Skeletal muscle tissue (tissue), 4 donors: ENCODE data around the gene PLCB4. TPM values are rescaled to one million over a fixed set of nuclear protein-coding genes. Genes with fewer than 3 reads are reported as not detected.

Source experiments
- H3K27ac ChIP-seq: one replicate; pipeline ENCODE4 v1.7.0; 2013; ENCODE audit warnings: mild to moderate bottlenecking, low read depth, low read length, inconsistent platforms
- H3K27me3 ChIP-seq, 3 donors: one replicate each; pipeline ENCODE4 v1.7.0; 2013; ENCODE audit warnings: low read length in 3 of 3; ENCODE audit not compliant: control insufficient read depth in 3 of 3, insufficient read depth in 3 of 3
- H3K36me3 ChIP-seq, 3 donors: one replicate each; pipeline ENCODE4 v1.7.0; 2013; ENCODE audit warnings: low read length in 3 of 3; ENCODE audit not compliant: control insufficient read depth in 3 of 3, insufficient read depth in 3 of 3
- H3K4me1 ChIP-seq, 3 donors: one replicate each; pipeline ENCODE4 v1.7.0; 2013; ENCODE audit warnings: low read length in 3 of 3, mild to moderate bottlenecking in 3 of 3; ENCODE audit not compliant: control insufficient read depth in 3 of 3, insufficient read depth in 3 of 3
- H3K4me3 ChIP-seq, 3 donors: one replicate each; pipeline ENCODE4 v1.7.0; 2013; ENCODE audit warnings: low read length in 3 of 3
- H3K9ac ChIP-seq, 3 donors: one replicate each; pipeline ENCODE4 v1.7.0; 2013; ENCODE audit warnings: low read length in 3 of 3, mild to moderate bottlenecking in 3 of 3, moderate library complexity in 2 of 3, low read depth in 1 of 3
- H3K9me3 ChIP-seq, 3 donors: one replicate each; pipeline ENCODE4 v1.7.0; 2013; ENCODE audit warnings: low read length in 3 of 3; ENCODE audit not compliant: control insufficient read depth in 3 of 3
- total RNA-seq: library from RNA; depleted of rRNA; stranded (reverse); fragments of >200 nt; gene quantifications from one replicate; pipeline ENCODE4 v1.2.3, GENCODE V29; 2014
- donor health status: Osteomylitis.

The PLCB4 gene
- total RNA-seq, 1 donor from 2014 or later, result 6.3 TPM

DNA sequence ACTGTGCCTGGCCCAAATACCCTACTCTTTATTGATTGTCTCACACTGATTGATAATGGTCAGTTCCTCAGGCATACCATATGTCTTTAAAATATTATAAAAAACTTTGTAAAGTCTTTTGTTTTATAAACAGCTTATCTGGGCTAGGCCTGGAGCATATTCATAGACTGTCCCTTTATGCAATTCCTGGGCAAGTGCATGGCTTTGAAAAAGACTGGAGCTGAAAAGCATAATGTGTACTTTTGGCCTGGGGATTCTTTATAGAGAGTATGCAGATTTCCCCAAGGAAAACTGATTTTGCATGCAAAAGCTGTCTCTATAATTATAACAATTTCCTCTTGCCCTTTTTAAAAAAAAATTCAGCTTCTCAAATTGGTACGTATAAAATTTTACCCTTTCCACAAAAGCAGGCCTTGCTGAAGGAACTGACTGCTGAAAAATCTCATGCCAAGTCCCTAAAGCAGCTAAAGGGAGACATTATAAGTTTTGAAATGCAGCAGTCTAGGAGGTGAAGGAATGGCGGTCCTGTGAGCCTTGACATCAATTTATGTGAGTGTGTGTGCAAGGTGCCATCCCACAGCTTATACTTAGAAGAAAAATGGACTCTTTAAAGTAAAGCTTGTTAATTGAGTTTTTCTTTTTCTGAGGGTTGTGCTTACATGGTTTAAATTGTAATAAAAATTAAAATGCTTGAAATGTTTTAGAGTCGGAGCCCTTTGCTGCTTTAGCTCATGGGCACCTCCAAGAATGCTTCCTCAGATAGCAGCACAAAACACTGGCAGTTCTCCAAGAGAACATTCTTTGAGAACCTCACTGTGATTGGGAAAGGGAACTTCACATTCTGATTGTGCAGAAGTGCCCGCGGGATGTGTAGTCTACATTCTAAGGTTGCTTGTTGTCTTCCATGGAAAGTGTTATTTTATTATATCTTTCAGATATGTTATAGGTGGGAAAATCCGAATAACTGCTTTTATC is 43.9 kb downstream of the PLCB4 start:
- Histone ChIP-seq H3K4me1 (peaks cover 0 to 4% (median 0%) of the 10 kb centered on the region in 3 donors), H3K27ac (no peak overlapping the region)

DNA sequence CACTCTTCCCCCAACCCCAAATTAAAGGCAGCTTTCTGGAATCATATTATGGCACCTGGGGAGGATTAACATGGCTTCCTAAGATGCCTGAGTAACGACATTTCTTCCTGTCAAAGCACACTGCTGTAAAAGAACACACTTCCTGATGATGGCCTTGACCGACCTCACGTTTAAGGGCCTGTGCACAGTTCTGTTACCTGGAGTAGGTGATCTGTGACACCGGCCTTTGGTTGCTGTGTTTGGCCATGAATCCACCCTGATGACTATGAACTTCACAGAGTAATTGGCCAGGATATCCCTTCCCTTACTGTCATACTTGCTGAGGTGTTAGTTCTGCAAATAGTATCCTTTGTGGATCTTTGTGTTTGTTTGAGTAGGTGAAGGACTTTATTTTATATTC is 45.8 kb downstream of the PLCB4 start:
- Histone ChIP-seq H3K4me3 (no peak overlapping the region), H3K9ac (no peak overlapping the region), H3K4me1 (peaks cover 0 to 4% (median 0%) of the 10 kb centered on the region in 3 donors), H3K27me3 (no peaks in the 10 kb centered on the region), H3K9me3 (no peaks in the 10 kb centered on the region), H3K36me3 (no peaks in the 10 kb centered on the region), H3K27ac (no peak overlapping the region)

More for the DNA sequence above, 43.9 kb downstream of the PLCB4 start:
- H3K4me3 ChIP-seq, result no peak overlapping the region
- no peaks in the 10 kb centered on the region for H3K9me3 ChIP-seq
- H3K9ac ChIP-seq, result no peak overlapping the region
- no peaks in the 10 kb centered on the region for H3K27me3 ChIP-seq
- no peaks in the 10 kb centered on the region for H3K36me3 ChIP-seq

DNA sequence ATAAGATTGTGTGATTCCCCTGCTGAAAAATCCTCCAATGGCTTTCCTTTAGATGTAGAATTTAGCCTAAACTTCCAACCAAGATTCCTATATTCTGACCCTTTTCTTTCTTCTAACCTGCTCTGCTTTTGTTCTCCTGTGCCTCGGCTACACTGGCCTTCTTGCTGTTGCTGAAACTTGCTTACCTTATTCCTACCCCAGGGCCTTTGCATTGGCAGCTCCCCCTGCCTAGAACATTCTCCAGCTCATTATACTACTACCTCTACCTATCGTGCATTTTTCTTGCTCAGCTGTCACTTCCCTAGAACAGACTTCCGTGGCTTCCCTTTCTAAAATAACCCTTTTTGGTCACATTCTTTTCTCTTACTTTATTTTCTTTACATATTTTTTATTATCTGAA is 48.7 kb downstream of the PLCB4 start:
- peaks cover 0 to 2% (median 0%) of the 10 kb centered on the region in 3 donors for H3K4me1 ChIP-seq
- no peak overlapping the region for H3K4me3 ChIP-seq
- H3K9ac ChIP-seq, result no peak overlapping the region
- no peaks in the 10 kb centered on the region for H3K36me3 ChIP-seq
- H3K27me3 ChIP-seq, result no peaks in the 10 kb centered on the region
- no peaks in the 10 kb centered on the region for H3K9me3 ChIP-seq
- no peak overlapping the region for H3K27ac ChIP-seq

DNA sequence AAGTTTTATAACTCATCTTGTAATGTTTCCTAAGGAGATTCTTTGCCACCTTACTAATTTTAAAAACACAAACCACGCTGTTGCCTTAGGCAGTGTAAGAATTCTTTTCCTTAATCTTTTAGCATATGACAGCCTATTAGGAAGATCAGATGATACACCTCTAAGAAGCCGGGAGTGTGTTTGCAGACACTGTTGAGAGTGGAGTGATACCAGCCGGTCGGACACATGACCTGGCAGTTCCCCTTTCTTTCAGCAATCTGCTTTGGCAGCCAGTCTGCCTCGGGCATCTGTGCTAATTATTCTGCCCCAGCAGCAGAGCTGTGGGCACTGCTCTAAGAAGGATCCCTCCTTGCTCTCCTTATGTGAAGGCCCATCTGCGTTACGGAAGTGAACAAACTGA is 50.9 kb downstream of the PLCB4 start:
- Histone ChIP-seq H3K4me3 (no peak overlapping the region), H3K9me3 (no peaks in the 10 kb centered on the region), H3K4me1 (no peaks in the 10 kb centered on the region), H3K36me3 (no peaks in the 10 kb centered on the region), H3K9ac (no peak overlapping the region), H3K27ac (no peak overlapping the region), H3K27me3 (no peaks in the 10 kb centered on the region)

DNA sequence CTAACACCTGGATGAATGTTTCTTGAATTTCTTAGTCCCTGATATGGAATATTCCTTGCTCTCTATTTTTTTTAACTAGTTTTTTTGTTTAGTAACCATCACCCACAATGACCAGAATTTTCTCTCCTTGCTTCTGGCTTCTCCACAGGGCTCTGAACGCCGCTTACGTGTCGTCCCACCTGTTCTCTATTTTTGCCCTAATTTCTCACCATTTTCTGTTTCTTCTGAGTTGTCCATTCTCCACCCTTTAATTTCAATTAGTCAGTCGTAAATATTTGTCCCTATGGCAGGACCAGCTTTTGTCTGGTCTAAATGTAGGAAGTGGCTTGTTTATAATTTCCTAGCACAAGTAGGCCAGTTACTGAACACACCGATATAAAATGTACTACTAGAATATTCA is 52.3 kb downstream of the PLCB4 start:
- Histone ChIP-seq H3K36me3 (no peaks in the 10 kb centered on the region), H3K27me3 (no peaks in the 10 kb centered on the region), H3K4me3 (no peak overlapping the region), H3K4me1 (no peaks in the 10 kb centered on the region), H3K9me3 (no peaks in the 10 kb centered on the region), H3K9ac (no peak overlapping the region), H3K27ac (no peak overlapping the region)

DNA sequence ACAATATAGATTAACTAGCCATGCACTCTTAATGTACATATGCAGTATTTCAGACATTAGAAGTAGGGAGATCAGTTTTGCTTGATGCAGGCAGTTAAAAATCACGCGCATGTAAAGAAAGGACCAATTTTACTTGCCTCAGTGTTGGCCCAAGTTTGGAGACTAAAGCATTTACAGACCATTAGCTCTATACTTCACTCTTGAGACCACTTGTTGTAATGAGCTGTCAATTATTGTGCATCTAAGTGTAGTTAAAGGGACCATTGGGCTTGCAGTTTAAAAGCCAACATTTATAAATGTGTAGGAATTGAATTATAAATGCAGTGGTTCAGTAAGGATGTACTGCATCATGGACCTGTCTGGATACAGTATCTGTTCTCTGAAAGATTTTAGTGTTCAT is 53.7 kb downstream of the PLCB4 start:
- no peaks in the 10 kb centered on the region for H3K4me1 ChIP-seq

DNA sequence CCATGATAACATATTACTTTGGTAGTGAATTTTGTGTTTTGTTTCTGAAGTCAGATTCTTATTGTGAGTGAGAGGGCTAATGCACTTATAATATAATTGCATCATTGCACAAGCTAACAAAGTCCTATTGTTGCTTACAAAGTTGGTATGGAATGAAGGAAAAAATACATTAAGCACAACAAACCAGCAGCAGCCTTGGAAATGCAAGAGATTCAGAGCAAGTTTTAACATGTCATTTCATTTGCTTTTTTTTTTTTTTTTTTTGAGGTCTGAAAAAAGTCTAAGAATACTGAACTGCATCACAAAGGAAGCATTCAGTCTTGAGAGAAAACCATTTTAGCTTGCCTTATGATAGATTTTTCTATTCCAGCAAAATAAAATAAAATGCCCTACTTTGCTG is 57.6 kb downstream of the PLCB4 start:
- Histone ChIP-seq H3K36me3 (no peaks in the 10 kb centered on the region), H3K9me3 (peaks cover 0 to under 1% (median 0%) of the 10 kb centered on the region in 3 donors), H3K4me1 (no peaks in the 10 kb centered on the region), H3K27ac (no peak overlapping the region), H3K27me3 (no peaks in the 10 kb centered on the region), H3K4me3 (no peak overlapping the region), H3K9ac (no peak overlapping the region)

More for the DNA sequence above, 53.7 kb downstream of the PLCB4 start:
- no peak overlapping the region for H3K4me3 ChIP-seq
- no peak overlapping the region for H3K27ac ChIP-seq
- no peaks in the 10 kb centered on the region for H3K9me3 ChIP-seq
- H3K9ac ChIP-seq, result no peak overlapping the region
- no peaks in the 10 kb centered on the region for H3K36me3 ChIP-seq
- H3K27me3 ChIP-seq, result no peaks in the 10 kb centered on the region

DNA sequence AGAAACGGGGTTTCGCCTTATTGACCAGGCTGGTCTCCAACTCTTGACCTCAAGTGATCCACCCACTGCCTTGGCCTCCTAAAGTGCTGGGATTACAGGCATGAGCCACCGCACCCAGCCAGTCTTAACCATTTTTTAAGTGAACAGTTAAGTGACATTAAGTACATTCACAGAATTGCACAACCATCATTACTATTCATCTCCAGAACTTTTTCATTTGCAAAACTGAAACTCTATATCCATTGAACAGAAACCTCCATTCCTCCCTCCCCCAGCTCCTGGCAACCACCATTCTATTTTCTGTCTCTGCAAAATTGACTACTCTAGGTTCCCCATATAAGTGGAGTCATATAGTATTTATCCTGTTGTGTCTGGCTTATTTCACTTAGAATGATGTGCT is 59.7 kb downstream of the PLCB4 start:
- Histone ChIP-seq H3K9me3 (peaks cover 0 to 5% (median 4%) of the 10 kb centered on the region in 3 donors), H3K4me3 (no peak overlapping the region), H3K27ac (no peak overlapping the region), H3K36me3 (no peaks in the 10 kb centered on the region), H3K4me1 (no peaks in the 10 kb centered on the region), H3K9ac (no peak overlapping the region), H3K27me3 (no peaks in the 10 kb centered on the region)

DNA sequence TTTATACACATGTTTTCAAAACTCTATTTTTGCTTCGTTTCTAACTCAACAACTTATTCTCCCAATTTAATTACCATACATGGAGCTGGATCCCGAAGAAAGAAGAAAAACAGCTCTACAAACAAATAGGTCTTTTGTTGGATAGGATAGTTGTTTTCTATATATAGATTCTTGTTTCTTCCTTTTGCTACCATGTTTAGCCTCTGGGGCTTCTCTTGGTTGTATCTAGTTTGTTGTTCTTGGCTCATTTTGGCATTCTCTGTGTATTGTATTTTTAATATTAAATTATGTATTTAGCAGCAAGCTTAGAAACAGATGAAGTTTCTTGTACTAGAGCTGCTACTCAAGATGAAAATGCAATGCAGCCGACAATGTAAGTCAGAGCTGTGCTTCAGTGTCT is 60.9 kb downstream of the PLCB4 start:
- Histone ChIP-seq H3K27ac (no peak overlapping the region), H3K4me3 (no peak overlapping the region), H3K4me1 (no peaks in the 10 kb centered on the region), H3K36me3 (no peaks in the 10 kb centered on the region), H3K9me3 (peaks cover 0 to 5% (median 4%) of the 10 kb centered on the region in 3 donors), H3K9ac (no peak overlapping the region), H3K27me3 (no peaks in the 10 kb centered on the region)

DNA sequence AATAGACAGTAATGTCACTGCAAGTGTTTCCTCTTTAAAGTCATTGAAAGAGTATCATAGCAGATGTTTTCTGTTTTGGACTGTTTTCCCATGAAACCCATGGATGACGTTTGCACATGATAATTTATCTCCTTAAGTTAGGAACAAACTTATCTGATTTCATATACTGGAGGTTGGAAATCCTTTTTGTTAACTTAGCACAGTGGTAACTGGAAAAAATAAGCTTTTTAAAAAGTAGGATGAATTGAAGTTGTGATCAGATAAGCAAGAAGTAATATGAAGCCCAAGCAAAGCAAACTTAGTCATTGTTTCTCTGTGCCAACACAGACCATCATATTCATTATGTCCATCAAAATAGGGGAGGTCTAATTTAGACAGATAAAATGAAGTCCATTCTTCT is 61.6 kb downstream of the PLCB4 start:
- Histone ChIP-seq H3K4me1 (no peaks in the 10 kb centered on the region), H3K9ac (no peak overlapping the region), H3K9me3 (peaks cover 0 to 5% (median 4%) of the 10 kb centered on the region in 3 donors), H3K27me3 (no peaks in the 10 kb centered on the region), H3K36me3 (no peaks in the 10 kb centered on the region), H3K4me3 (no peak overlapping the region), H3K27ac (no peak overlapping the region)
